HL-60 (cell line): ENCODE measurements around the gene PKD1L1.

Experiments used
- TF ChIP-seq, protein P1 (sequence below): IDR thresholded peaks from one replicate; pipeline ENCODE4 v1.5.1; 2011; ENCODE audit warnings: low read length, control low read depth, inconsistent platforms; ENCODE audit not compliant: insufficient read depth
- TF ChIP-seq, protein P2 (sequence below): IDR thresholded peaks from 2 replicates; pipeline ENCODE4 v1.6.1; 2012; ENCODE audit warnings: low read depth; ENCODE audit not compliant: insufficient replicate concordance

DNA sequence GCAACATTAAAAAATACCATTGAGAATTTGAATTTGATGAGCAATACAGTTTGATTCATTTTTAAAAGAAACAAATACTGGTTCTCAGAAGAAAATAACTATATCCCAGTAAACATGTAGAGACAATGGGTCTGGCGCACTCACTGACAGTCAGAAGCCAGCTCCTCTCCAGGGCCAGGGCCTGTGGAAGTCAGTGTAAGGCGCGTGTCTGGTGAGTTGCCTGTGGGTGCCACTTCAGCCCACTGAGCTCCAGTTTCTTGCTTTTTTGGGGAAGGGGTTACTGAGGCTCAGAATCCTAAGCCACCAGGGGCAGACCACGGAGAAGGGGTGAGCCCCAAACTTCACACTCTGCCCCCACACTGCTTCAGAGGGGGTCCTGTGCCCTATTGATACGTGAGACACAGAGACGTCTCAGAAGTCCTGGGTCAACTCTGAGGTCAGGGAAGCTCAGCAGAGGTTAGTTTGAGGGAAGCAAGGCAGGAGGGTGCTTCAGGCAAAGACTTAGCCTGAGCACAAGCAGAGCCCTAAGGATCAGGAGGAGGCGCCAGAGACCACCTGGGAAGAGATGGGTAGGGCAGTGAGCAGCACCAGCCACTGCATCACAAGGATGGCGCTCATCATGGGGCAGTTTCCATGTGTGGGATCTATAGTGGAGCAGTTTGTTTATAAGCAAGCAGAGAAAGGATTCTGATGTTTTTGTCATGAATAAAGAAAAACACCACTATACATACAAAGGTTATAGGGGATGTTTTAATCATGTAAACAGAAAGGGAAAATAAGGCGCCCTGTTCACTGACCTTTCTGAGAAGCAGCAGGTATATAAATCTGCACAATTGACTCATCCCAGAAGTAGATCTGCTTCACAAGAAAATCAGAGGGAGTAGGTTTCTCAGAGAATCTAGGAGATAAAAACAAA is 95.7 kb downstream of the PKD1L1 start:
- TF ChIP-seq, protein P1, sequence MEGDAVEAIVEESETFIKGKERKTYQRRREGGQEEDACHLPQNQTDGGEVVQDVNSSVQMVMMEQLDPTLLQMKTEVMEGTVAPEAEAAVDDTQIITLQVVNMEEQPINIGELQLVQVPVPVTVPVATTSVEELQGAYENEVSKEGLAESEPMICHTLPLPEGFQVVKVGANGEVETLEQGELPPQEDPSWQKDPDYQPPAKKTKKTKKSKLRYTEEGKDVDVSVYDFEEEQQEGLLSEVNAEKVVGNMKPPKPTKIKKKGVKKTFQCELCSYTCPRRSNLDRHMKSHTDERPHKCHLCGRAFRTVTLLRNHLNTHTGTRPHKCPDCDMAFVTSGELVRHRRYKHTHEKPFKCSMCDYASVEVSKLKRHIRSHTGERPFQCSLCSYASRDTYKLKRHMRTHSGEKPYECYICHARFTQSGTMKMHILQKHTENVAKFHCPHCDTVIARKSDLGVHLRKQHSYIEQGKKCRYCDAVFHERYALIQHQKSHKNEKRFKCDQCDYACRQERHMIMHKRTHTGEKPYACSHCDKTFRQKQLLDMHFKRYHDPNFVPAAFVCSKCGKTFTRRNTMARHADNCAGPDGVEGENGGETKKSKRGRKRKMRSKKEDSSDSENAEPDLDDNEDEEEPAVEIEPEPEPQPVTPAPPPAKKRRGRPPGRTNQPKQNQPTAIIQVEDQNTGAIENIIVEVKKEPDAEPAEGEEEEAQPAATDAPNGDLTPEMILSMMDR: no peak
- TF ChIP-seq, protein P2, sequence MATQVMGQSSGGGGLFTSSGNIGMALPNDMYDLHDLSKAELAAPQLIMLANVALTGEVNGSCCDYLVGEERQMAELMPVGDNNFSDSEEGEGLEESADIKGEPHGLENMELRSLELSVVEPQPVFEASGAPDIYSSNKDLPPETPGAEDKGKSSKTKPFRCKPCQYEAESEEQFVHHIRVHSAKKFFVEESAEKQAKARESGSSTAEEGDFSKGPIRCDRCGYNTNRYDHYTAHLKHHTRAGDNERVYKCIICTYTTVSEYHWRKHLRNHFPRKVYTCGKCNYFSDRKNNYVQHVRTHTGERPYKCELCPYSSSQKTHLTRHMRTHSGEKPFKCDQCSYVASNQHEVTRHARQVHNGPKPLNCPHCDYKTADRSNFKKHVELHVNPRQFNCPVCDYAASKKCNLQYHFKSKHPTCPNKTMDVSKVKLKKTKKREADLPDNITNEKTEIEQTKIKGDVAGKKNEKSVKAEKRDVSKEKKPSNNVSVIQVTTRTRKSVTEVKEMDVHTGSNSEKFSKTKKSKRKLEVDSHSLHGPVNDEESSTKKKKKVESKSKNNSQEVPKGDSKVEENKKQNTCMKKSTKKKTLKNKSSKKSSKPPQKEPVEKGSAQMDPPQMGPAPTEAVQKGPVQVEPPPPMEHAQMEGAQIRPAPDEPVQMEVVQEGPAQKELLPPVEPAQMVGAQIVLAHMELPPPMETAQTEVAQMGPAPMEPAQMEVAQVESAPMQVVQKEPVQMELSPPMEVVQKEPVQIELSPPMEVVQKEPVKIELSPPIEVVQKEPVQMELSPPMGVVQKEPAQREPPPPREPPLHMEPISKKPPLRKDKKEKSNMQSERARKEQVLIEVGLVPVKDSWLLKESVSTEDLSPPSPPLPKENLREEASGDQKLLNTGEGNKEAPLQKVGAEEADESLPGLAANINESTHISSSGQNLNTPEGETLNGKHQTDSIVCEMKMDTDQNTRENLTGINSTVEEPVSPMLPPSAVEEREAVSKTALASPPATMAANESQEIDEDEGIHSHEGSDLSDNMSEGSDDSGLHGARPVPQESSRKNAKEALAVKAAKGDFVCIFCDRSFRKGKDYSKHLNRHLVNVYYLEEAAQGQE: no peak
